HPDE6-E6E7 (cell line): Measurements from ENCODE around the gene LTBP1.
A peak's percentile ranks its signal among the peaks of the same experiment; 100 is the strongest.
"Not testable (repeated sequence)": the region's sequence is repeated elsewhere in the genome, so short reads cannot be mapped to it uniquely, and the experiment has no call there.

Source experiments
- DNase-seq: peaks from one replicate; pipeline ENCODE4 v3.0.0; 2011; ENCODE audit warnings: missing footprints; ENCODE audit errors: extremely low spot score

The LTBP1 gene, protein sequence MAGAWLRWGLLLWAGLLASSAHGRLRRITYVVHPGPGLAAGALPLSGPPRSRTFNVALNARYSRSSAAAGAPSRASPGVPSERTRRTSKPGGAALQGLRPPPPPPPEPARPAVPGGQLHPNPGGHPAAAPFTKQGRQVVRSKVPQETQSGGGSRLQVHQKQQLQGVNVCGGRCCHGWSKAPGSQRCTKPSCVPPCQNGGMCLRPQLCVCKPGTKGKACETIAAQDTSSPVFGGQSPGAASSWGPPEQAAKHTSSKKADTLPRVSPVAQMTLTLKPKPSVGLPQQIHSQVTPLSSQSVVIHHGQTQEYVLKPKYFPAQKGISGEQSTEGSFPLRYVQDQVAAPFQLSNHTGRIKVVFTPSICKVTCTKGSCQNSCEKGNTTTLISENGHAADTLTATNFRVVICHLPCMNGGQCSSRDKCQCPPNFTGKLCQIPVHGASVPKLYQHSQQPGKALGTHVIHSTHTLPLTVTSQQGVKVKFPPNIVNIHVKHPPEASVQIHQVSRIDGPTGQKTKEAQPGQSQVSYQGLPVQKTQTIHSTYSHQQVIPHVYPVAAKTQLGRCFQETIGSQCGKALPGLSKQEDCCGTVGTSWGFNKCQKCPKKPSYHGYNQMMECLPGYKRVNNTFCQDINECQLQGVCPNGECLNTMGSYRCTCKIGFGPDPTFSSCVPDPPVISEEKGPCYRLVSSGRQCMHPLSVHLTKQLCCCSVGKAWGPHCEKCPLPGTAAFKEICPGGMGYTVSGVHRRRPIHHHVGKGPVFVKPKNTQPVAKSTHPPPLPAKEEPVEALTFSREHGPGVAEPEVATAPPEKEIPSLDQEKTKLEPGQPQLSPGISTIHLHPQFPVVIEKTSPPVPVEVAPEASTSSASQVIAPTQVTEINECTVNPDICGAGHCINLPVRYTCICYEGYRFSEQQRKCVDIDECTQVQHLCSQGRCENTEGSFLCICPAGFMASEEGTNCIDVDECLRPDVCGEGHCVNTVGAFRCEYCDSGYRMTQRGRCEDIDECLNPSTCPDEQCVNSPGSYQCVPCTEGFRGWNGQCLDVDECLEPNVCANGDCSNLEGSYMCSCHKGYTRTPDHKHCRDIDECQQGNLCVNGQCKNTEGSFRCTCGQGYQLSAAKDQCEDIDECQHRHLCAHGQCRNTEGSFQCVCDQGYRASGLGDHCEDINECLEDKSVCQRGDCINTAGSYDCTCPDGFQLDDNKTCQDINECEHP (N-terminal part only)

DNA sequence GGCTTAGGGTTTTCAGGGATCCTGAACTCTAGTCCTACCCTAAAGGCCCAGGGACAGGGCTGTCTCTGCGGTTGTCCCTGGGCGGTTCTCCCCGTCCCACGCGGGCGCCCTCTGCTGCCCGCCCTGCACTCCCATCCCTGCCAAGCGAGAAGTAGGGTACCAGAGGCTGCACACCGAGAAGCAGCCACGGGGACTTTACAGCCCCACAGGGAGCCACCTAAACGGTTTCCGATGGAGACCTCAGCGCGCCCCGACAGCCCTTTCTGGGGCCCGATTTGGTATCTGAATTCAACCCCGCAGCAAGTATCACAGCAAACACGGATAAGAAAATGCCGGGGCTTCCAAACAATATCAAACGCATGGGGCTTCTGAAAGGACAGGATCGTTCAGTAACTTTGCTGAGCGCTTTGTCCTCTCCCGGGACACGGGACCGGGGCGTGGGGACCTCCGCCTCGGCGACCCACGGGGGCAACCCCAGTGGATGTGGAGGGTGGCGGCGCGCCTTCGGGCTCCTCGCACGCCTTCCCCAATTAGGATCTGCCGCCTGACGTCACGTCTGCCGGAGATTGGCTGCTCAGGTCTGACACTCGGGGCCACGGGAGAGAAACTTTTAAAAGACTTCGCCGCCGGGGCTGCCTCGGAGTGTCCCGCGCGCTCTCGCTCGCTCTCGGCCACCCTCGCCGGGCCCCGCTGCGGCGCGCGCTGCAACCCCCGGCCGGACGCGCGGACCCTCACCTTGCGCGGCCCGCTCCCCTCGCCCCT lies at the start of gene LTBP1:
Gene LTBP1, plus strand, starts transcription at position 640 of the 762 bp plus-strand sequence. CDS start 372 bp downstream, outside the sequence.
- DNase-seq, result peak; percentile 68

DNA sequence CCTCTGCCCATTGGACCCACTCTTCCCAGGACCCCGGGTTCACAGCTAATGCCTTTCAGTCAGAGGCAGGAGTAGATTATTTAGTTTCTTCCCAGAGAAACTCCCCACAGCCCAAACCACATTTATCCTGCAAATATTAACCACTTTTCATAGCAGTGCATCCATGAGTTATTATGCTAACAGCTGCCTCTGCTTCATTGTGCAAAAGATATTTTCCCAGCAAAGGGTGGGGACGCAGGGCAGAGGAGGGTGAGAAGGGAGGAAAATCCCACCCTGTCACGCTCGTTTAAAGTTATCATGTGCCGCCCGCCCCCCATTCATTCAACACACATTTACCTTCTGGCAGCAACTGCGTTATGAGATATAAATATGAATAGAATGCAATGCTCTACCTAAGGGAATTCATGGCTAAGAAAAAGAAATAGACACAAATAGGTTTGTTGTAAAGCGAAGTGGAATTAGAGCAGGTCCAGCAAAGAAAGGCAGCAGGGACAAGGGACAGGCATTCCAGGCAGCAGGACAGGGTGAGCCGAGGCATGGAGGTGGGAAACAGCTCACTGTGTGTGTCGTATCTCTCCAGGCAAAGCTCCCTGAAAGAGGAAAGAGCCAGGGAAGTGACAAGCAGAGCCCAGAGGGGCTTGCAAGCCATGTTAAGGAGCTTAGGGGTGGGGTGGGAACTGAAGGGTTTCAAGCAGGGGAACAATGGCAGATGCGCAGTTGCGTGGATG lies 46.3 kb upstream of the LTBP1 start:
- DNase-seq, result no peak

DNA sequence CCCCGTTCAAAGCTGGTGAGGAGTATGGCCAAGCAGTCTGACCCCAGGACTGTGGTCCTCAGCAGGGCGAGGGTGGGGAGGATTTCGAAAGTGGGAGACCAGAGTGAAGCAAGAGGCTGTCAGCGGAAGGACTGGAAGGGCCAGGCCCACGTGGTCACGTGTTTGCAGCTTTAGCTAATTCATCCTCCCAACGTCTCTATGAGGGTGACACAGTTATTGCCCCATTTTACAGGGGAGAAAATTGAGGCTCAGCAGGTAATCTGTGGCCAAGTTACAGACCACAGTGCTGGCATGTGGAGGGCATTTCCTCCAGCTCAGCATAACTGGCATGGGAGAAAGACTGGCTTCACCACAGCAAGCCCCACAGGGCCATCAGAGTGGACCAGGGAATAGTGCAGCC lies 45.4 kb upstream of the LTBP1 start:
- DNase-seq, result no peak

DNA sequence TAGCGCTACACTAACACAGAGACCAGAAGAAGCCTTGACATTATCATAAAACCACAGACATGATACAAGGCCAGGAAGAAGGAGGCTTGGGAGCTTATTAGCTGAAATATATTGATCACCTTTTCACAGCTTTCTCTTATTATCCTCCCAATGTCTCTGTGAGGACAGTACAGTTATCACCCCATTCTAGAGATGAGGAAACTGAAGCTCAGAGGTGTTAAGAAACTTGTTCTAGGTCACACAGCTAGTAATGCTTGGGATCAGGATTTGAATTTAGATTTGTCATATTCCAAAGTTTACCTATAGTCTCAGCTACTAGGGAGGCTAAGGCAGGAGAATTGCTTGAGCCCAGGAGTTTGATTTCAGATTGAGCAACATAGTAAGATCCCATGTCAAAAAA lies 44.6 kb upstream of the LTBP1 start:
- no peak for DNase-seq

DNA sequence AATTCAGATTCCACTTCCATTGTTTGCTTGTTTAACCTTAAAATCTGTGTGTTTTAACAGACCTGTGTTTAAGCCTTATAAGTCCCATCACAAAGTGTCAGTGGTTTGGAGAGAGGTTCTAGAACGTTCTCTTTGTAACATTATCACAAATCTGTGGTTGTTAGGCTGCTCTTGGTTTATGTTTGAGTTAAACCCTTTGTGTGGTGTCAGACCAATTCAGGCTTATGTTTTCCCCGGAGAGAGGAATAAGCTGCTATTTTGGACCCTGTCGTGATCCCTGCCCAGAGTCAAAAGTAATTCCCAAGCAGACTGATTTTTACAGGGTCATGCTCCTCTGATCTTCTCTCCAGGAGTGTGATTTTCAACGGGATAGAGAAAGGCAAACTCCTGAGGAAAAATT lies 43.8 kb upstream of the LTBP1 start:
- DNase-seq, result no peak

DNA sequence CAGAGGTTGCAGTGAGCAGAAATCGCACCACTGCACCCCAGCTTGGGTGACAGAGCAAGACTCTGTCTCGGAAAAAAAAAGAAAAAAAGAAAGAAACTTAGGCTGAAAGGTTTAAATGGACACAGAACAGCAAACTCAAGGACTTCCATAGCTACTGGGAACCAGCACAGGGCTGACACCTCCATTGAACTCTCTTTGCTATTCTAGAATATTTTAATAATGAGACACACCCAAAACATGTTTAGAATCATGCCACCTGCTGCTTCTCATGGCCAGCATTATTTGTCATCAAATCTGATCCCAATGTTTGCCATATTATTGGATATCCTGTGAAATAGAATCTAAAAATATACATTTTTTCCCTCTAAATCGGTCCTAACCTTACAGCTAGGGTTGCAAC lies 42.7 kb upstream of the LTBP1 start:
- no peak for DNase-seq

DNA sequence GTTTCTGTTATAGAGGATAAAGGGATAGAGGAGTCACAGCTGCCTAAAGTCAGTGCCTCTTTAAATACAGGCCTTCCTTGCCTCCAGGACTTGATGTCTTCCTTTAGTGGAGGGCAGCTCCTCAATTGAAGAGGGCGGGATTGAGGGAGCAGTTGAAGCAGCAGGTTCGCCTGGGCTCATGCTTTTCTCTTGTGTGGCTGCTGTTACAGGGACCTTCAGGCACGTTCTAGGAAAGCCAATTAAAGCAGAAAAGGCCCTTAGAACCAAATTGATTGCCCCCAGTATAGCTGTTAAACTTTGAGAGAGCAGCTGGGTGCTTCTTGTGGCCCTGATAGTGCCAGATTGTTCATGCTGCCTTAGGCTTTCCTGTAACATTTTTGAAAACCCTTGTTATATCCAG lies 42.0 kb upstream of the LTBP1 start:
- no peak for DNase-seq

DNA sequence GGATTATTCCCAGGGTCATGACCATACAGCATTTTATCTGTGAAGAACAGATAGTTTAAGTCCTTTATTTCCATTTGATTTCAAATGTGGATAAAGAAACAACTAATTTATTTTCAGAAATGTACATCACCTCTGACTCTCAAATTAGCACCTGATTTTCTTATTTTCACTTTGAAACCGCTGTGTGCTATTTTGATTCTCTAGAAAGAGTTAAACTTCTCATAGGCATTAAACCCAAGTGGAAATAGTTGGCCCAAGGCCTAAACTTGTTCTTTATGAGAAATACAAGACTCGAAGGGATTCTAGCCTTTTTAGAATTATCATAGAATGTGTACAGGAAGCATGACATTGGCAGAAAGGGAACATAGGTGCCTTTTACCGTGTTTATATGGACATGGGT lies 41.5 kb upstream of the LTBP1 start:
- DNase-seq, result no peak

DNA sequence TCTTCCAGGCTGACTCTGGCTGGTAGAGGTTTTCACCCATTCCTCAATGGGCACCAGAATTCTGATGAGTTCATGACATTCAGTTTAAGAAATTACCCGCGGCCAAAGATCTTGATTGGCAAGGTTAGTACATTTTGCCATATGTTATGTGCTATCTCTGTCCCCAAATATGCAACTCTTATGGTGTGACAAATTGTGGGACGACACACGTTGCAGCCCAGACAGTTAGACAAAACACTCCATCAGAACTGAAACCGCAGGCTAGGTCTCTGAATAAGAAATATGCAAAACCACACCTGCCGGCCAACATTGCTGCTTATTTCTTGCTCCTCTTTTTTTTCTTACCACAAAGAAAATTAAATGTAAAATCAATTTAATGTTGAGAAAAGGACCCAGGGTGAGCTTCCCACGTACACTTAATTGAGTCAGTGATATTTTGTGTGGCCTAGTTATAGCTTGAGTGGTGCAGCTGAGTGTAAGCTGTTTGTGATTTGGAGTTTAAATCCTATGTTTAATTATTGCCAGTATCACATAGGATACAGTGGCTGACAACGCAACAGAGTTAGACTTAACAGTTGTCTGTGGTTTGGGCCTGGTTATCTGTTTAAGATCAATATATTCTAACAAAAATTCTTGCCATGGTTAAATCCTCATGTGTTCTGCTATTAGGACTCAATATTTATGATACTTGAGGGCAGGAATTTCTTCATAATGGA lies 35.7 kb upstream of the LTBP1 start:
- no peak for DNase-seq

DNA sequence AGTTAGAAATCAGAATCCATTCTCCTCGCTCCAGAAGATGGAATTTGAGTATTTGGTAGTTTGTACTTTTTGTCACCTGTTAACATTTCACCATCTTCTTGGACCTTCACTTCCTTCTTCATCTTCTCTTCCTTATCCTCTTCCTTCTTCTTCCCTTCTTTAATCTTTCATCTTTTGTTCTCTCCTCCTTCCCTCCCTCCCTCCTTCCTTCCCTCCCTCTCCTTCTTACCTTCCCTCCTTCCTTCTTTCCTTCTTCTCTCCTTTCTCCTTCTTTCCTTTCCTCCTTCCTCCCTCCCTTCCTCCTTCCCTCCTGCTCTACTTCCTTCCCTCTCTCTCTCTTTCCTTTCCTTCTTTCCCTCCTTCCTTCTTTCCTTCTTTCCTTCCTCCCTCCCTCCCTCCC lies 31.1 kb upstream of the LTBP1 start:
- no peak for DNase-seq

DNA sequence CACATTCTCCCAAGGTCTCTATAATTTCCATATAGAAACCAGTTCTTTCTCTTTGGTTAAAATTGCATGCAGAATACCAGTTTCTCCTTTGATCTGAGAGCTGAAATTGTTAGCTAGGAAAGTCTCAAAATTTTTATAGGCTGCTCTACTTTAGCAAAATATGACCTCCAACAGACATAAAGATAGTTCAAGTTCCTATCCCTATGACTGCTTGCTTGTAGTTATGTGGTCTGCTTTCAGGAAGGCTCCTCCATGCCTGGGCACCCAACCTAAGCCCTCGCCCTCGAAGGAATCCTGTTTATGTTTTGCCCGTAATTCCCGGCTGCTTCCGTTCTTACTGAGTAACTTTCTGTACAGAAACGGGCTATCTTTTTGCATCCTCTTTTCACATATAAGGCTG lies 28.0 kb upstream of the LTBP1 start:
- DNase-seq, result no peak

DNA sequence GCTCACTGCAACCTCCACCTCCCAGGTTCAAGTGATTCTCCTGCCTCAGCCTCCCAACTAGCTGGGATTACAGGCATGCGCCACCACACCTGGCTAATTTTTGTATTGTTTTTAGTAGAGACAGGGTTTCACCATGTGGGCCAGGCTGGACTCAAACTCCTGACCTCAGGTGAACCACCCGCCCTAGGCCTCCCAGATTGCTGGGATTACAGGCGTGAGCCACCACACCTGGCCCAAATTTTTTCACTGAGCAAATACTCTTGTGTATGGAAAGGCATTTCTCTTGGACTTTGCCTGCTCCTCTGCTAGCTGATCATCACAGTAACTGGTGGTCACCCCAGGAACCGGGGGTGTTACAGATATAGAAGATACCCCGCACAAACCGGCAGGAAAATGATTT lies 26.9 kb upstream of the LTBP1 start:
- DNase-seq, result not testable (repeated sequence)

DNA sequence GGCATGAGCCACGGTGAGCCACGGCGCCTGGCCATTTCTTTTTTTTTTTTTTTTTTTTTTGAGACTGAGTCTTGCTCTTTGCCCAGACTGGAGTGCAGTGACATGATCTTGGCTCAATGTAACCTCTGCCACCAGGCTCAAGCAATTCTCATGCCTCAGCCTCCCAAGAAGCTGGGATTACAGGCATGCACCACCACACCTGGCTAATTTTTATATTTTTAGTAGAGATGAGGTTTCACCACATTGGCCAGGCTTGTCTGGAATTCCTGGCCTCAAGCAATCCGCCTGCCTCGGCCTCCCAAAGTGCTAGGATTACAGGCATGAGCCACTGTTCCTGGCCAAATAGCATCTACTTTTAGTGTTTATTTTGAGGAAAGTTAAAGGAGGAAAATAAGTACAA lies 25.3 kb upstream of the LTBP1 start:
- DNase-seq, result not testable (repeated sequence)

DNA sequence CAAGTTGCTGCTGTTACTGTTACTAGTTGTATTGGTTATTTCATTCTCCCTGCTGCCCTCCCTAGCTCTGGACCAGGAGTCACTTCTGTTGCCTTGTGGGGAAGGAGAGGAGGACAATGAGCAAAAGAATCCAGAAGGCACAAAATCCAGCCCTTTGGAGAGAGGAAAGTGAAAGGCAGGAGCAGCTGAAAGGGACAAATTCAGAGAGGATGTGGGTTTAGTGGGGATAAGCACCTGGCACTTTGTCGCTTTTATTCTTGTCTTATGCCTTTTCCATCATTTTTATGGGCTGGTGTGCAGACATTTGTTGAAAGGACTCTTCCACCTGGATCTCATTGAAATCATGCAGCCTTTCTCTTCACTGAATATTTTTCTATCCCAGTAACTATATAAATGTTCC lies 24.3 kb upstream of the LTBP1 start:
- DNase-seq, result no peak

DNA sequence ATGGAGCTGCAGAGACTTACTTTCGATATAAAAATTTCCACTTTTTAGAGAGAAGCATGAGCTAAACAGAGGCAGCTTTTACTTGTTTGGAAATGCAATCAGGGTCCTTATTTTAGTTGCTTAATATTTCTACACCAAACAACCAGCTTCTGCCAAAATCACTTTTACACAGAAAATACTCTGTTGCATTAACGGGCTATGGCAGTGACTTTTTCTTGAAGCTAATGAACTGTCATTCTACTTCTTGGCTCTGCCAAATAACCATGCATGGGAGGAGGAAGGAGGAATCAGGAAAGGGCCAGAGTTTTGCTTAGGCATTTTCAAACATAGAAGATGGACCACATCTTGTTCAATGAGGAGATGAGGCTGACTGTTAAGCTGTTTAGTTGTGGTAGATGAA lies 23.6 kb upstream of the LTBP1 start:
- no peak for DNase-seq

DNA sequence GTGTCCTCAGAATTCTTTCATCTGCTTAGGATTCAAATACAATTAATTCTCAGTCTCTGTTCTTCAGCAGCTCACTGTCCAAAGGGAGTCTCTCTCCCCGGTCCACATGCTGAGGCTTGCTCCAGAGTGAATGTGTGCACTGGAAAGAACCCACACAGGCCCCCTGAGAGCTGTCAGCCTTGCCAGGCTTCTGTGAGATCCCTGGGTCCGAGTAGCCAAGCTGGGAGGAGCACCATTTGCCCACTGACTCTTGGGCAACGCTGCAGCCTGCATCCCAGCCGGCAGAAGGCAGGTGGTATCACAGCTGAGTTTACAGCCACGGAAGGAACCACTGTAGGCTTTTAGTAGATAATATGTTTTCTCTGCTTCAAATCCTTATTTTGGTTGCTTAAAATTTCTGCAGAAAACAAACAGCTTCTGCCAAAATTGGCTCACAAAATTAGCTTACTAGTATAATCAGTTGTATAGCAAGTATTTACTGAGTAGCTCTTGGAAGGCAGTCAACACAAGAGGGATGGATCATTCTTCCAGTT lies 21.4 kb upstream of the LTBP1 start:
- no peak for DNase-seq

DNA sequence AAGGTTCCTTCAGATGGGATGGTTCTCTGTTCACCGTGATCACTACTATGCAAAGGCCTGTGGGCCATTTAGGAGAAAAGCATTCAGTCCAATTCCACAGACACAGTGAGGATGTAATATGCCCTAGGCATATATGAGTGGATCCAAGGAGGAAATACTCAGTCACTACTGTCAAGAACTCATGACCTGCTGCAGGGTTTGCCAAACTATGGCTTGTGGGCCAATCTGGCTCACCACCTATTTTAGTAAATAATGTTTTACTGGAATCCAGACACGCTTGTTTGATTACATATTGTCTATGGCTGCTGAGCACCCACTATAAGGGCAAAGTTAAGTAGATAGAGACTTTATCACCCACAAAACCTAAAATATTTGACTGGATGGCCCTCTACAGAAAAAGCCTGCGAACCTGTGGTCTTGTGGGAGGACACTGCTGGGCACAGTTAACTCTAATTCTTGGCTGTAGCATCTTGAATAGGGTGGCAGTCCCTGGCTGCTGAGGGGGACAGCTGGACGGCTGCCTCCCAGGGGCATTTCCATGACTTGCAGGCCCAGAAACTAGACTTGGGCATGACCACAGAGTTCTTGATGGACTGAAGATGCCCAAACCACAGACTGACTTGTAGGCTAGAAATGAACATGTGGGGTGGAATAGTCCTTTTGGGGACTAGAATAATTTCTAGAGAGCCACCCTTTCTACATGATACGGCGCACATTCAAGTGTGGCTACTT lies 20.6 kb upstream of the LTBP1 start:
- DNase-seq, result no peak

DNA sequence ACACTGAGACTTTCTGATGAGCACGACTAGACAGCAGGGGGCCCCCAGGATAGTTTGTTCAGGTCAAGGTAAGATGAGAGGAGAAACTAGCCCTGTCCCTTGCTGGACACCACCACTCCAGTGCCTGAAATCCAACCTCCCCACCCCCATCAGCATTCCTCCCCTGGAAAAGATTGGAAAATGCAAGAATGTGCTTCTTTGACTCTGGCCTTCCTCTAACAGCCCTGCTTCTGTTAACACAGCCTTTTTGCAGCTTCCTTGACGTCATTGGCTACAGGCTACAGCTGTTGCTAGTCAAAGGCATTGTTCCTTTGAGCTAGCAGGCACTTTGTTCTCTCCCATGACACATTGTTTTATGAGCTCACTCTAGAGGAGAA lies 20.1 kb upstream of the LTBP1 start:
- DNase-seq, result no peak

DNA sequence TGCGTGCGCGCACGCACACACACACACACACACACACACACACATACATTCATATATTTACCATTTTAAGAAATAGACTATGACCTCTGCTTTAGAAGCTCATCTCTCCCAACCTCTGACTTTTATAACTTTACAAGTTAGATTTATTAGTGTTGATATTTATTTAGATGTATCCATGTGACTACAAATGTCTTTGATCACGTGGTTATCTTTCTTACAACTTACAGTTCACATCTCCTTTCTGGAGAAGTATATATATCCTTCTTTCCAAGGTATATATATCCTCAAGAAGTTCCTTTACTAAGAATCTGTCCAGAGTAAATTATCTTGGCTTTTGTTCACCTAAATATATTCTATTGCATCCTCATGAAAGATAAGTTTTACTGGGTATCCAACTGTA lies 16.3 kb upstream of the LTBP1 start:
- DNase-seq, result no peak
